ENCODE measurements around the gene AGPAT3. TPM values are rescaled to one million over a fixed set of nuclear protein-coding genes. Genes with fewer than 3 reads are reported as not detected.

AGPAT3 gene
- total RNA-seq, 1 experiment from 2014 or later: 13.0 TPM

DNA sequence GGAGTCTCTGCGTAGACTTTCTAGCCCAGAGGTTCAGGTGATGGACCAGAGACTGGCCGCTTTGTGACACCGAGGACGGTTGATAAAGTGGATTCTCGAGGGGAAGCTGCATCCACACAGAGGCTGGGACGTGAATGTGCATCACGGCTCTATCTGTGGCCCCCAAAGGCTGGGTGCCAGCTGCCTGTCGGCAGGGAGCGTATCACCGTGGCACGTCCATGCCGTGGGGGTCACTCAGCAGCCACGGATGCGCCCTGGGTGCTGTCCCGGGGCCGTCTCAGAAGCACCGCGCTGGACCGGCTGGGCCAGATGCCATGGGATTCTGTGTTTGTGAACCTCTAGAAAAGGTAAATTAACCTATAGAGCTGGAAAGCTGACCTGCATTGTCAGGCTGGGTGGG is 89.9 kb downstream of the AGPAT3 start:
- Histone ChIP-seq H3K4me2 (ENCODE audit: insufficient read depth, insufficient read length, low read length) (no peak overlapping the region), H2AFZ (ENCODE audit: low read length) (no peak overlapping the region), H3K79me1 (ENCODE audit: insufficient read depth, low read depth, low read length, poor library complexity, severe bottlenecking) (no peaks in the 10 kb centered on the region), H3K18ac (ENCODE audit: insufficient read length, low read depth, low read length) (no peak overlapping the region), H3K23me2 (ENCODE audit: insufficient read length, low read depth, low read length, poor library complexity, severe bottlenecking) (no peaks in the 10 kb centered on the region), H3K14ac (ENCODE audit: insufficient read depth, low read length) (no peak overlapping the region), H3K79me2 (ENCODE audit: insufficient read depth, low read length) (no peaks in the 10 kb centered on the region), H3K27me3 (ENCODE audit: insufficient read depth, low read length) (no peaks in the 10 kb centered on the region), H3K23ac (ENCODE audit: insufficient read length, low read depth, low read length) (no peak overlapping the region), H4K20me1 (ENCODE audit: control insufficient read depth, insufficient read depth, insufficient read length) (no peaks in the 10 kb centered on the region), H3K9me3 (ENCODE audit: control insufficient read depth, low read depth, low read length) (no peaks in the 10 kb centered on the region), H2BK12ac (ENCODE audit: insufficient read length, low read depth, low read length) (no peak overlapping the region), H3K4me1 (ENCODE audit: insufficient read depth, low read length) (no peaks in the 10 kb centered on the region), H4K91ac (ENCODE audit: insufficient read length, low read depth, low read length) (no peak overlapping the region), H2BK120ac (ENCODE audit: low read depth, low read length, poor library complexity, severe bottlenecking) (no peak overlapping the region), H2BK5ac (ENCODE audit: insufficient read length, low read length) (no peak overlapping the region), H4K8ac (replicated peaks; ENCODE audit: insufficient read length, low read depth, low read length) (no peak overlapping the region), H2AK5ac (ENCODE audit: insufficient read length, low read length) (no peak overlapping the region), H3K27ac (ENCODE audit: insufficient read length, low read depth, low read length) (no peak overlapping the region), H3K56ac (ENCODE audit: insufficient read length, low read depth, low read length) (no peak overlapping the region), H2BK20ac (ENCODE audit: low read depth, low read length, poor library complexity, severe bottlenecking) (no peak overlapping the region), H3K4ac (ENCODE audit: low read depth, low read length) (no peak overlapping the region), H4K5ac (ENCODE audit: insufficient read length, low read depth, low read length) (no peak overlapping the region), H2BK15ac (ENCODE audit: low read depth, low read length) (no peak overlapping the region), H3K9ac (ENCODE audit: extremely low read depth, insufficient read length, low read length) (no peak overlapping the region), H3T11ph (ENCODE audit: low read length) (no peak overlapping the region)
- Mint-ChIP-seq H3K27ac (no peak overlapping the region; a peak in 1 of 7 replicates), H3K9me3 (peaks cover under 1% of the 10 kb centered on the region in 2 experiments; a peak in 2 of 5 replicates), H3K27me3 (ENCODE audit: low read depth) (no peaks in the 10 kb centered on the region), H3K4me3 (no peak overlapping the region), H3K36me3 (ENCODE audit: insufficient read depth in 1 of 3, low read depth in 3 of 3) (no peaks in the 10 kb centered on the region; a peak in 1 of 7 replicates), H3K4me1 (peaks cover 2 to 3% of the 10 kb centered on the region in 2 experiments; a peak in 2 of 4 replicates)
- no peak for DNase-seq
- TF ChIP-seq, protein P1, sequence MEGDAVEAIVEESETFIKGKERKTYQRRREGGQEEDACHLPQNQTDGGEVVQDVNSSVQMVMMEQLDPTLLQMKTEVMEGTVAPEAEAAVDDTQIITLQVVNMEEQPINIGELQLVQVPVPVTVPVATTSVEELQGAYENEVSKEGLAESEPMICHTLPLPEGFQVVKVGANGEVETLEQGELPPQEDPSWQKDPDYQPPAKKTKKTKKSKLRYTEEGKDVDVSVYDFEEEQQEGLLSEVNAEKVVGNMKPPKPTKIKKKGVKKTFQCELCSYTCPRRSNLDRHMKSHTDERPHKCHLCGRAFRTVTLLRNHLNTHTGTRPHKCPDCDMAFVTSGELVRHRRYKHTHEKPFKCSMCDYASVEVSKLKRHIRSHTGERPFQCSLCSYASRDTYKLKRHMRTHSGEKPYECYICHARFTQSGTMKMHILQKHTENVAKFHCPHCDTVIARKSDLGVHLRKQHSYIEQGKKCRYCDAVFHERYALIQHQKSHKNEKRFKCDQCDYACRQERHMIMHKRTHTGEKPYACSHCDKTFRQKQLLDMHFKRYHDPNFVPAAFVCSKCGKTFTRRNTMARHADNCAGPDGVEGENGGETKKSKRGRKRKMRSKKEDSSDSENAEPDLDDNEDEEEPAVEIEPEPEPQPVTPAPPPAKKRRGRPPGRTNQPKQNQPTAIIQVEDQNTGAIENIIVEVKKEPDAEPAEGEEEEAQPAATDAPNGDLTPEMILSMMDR (conservative IDR thresholded peaks at IDR 0.05): no peak
- no CpG with 5 or more reads among the region's 19 CpGs for WGBS (ENCODE audit: extremely low coverage, insufficient read length, low lambda C conversion rate)
